ENCODE measurements around the gene SRRD. TPM values are rescaled to one million over a fixed set of nuclear protein-coding genes. Genes with fewer than 3 reads are reported as not detected.

Gene SRRD
- total and polyA plus RNA-seq, 7 donors: 25.4 to 51.2 (median 36.1) TPM

DNA sequence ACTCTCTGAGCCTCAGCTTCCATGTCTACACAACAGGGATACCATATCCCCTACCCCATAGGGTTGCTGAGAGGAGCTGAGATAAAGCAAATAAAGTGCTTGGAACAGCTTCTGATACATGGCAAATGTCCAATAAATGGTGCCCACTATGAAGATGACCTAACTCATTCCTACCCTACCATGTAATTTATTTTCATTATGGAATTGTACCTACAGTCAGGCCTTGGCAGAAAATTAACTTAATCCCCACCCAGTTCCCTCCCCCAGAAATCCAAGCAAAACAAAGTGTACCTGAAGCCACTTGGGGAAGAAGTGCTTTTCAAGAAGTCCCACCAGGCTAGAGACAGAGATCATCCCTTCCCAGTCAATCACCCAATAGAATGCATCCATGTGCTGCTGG is 10.8 kb downstream of the SRRD start:
- no peak overlapping the region for H3K27ac ChIP-seq
- intact Hi-C loops (cut with DNase I): no loop called here
- no peaks in the 10 kb centered on the region for H3K9me3 ChIP-seq
- TF ChIP-seq, protein P1, sequence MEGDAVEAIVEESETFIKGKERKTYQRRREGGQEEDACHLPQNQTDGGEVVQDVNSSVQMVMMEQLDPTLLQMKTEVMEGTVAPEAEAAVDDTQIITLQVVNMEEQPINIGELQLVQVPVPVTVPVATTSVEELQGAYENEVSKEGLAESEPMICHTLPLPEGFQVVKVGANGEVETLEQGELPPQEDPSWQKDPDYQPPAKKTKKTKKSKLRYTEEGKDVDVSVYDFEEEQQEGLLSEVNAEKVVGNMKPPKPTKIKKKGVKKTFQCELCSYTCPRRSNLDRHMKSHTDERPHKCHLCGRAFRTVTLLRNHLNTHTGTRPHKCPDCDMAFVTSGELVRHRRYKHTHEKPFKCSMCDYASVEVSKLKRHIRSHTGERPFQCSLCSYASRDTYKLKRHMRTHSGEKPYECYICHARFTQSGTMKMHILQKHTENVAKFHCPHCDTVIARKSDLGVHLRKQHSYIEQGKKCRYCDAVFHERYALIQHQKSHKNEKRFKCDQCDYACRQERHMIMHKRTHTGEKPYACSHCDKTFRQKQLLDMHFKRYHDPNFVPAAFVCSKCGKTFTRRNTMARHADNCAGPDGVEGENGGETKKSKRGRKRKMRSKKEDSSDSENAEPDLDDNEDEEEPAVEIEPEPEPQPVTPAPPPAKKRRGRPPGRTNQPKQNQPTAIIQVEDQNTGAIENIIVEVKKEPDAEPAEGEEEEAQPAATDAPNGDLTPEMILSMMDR (IDR thresholded peaks at IDR 0.05): no peak
- H3K4me3 ChIP-seq: no peak overlapping the region
- H3K27me3 ChIP-seq (ENCODE audit: insufficient read depth in 3 of 3, low read length in 2 of 3): no peaks in the 10 kb centered on the region
- ATAC-seq (no peak), DNase-seq (no peak)
- peaks cover 29 to 100% of the 10 kb centered on the region in 2 donors for H3K36me3 ChIP-seq (ENCODE audit: insufficient read depth in 1 of 2, low read depth in 1 of 2)
- H3K4me1 ChIP-seq: no peaks in the 10 kb centered on the region

DNA sequence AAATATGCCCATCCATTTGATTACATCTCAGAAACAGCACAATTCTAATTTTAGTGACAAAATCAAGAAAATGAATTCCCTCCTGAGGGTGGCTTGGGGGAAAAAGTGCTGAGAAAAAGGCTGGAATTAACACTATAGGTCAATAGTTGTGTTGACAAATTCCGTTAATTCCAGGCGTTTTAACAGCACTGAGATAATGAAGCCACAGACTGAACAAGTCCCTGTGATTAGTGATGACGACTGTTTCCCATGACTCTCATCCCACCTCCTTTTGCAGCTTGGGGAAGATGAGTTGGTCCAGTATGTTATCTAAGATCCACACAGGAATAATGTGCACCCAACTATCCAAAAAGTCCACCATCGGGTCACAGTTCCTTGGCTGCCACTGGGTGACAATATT is 12.8 kb downstream of the SRRD start:
- intact Hi-C loops (cut with DNase I): no loop called here
- TF ChIP-seq, protein P1 (IDR thresholded peaks at IDR 0.05): no peak
- Histone ChIP-seq H3K27ac (no peak overlapping the region), H3K4me1 (peaks cover 17% of the 10 kb centered on the region), H3K36me3 (ENCODE audit: insufficient read depth in 1 of 2, low read depth in 1 of 2) (peaks cover 24 to 100% of the 10 kb centered on the region in 2 donors), H3K27me3 (ENCODE audit: insufficient read depth in 3 of 3, low read length in 2 of 3) (no peaks in the 10 kb centered on the region), H3K9me3 (no peaks in the 10 kb centered on the region), H3K4me3 (no peak overlapping the region)
- 79 to 88% (median 80%) methylated on average over 4 of the region's 4 CpGs for WGBS, 3 donors
- DNase-seq (no peak), ATAC-seq (no peak)

DNA sequence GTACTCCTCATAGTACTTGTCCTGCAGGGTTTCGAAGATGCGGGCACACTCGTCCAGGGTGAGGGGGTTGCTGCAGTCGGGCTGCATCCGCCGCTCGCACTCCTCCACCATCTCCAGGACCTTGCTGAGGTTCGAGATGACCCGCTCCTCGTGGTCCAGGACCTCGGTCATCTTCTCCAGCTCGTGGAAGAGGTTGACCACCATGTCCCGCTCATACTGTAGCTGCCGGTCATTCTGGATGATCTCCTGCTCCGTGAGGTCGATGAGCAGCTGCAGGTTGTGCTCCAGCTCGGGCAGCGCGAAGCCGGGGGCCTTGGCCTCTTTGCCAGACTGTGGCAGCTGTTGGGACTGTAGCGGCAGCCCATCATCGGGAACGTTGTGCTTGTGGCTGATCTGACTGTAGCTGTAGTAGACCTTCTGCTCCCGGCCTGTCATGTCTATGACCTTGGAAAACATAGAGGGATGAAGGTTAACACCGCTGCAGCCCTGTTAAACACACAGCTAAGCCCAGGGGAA is 15.6 kb downstream of the SRRD start:
- Histone ChIP-seq H3K27ac (peak overlapping the region; percentile 88), H3K27me3 (ENCODE audit: insufficient read depth in 3 of 3, low read length in 2 of 3) (no peaks in the 10 kb centered on the region), H3K4me3 (no peak overlapping the region), H3K9me3 (no peaks in the 10 kb centered on the region), H3K4me1 (peaks cover 37% of the 10 kb centered on the region), H3K36me3 (ENCODE audit: insufficient read depth in 1 of 2, low read depth in 1 of 2) (peaks cover 29 to 99% of the 10 kb centered on the region in 2 donors)
- WGBS, 3 donors: 70 to 87% (median 73%) methylated on average over 25 of the region's 25 CpGs
- TF ChIP-seq, protein P1 (IDR thresholded peaks at IDR 0.05): no peak
- ATAC-seq (no peak), DNase-seq (no peak)
- intact Hi-C loops (cut with DNase I): no loop called here

DNA sequence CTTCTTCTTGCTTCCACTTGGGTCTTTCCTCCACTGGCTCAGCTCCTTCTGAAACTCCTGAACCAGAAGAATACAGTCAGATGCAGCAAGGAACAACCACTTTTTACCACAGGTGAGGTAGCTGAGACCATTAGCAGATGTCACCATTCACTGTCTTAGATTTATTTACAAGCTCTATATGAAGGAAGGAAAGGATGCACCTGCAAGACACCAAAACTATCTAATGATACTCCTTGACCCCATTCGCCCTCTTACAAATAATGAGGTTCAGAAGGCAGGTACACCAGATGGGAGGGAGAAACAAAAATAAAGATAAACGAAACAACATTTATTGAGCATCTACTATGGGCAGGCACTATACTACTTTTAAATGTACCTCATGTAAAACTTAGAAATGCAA is 18.3 kb downstream of the SRRD start:
- ATAC-seq (no peak), DNase-seq (no peak)
- Histone ChIP-seq H3K4me3 (no peak overlapping the region), H3K4me1 (peaks cover 41% of the 10 kb centered on the region), H3K36me3 (ENCODE audit: insufficient read depth in 1 of 2, low read depth in 1 of 2) (peaks cover 31 to 99% of the 10 kb centered on the region in 2 donors), H3K27me3 (ENCODE audit: insufficient read depth in 3 of 3, low read length in 2 of 3) (no peaks in the 10 kb centered on the region), H3K9me3 (no peaks in the 10 kb centered on the region), H3K27ac (peak overlapping the region; percentile 88)
- TF ChIP-seq, protein P1 (IDR thresholded peaks at IDR 0.05): no peak
- WGBS, 3 donors: 78 to 88% (median 86%) methylated on average over 2 of the region's 2 CpGs
- intact Hi-C loops (cut with DNase I): loop anchor here in 1 of 2 donors (2.0 to 5.0 kb wide), 2 partner anchors 25 to 90 kb away; partner anchors contain the start of gene TPST2

Data from psoas muscle (tissue), 8 donors.